Subcutaneous adipose tissue (tissue), 4 donors: ENCODE measurements around the gene CDK5. TPM values are rescaled to one million over a fixed set of nuclear protein-coding genes. Genes with fewer than 3 reads are reported as not detected.

ENCODE experiments used
- CTCF ChIP-seq: fragments of 450-650 bp; IDR thresholded peaks from one replicate; pipeline ENCODE4 v1.5.1; 2016; ENCODE audit warnings: low read depth, mild to moderate bottlenecking, control low read depth, antibody characterized with exemption, moderate library complexity
- total RNA-seq, 4 donors: library from RNA; depleted of rRNA; stranded (reverse); fragments of >200 nt; gene quantifications; one replicate each; pipeline ENCODE4 v1.1.0, GENCODE V29; 2016

CDK5 gene
- total RNA-seq, 4 donors from 2014 or later = 4.1 to 11.0 (median 6.8) TPM

- no peak for TF ChIP-seq CTCF
These were observed 42.0 kb upstream of the CDK5 start for GRCh38 chr7:151099486-151100211.

- no peak for TF ChIP-seq CTCF
These were observed 38.3 kb upstream of the CDK5 start for GRCh38 chr7:151095828-151096475.

- TF ChIP-seq CTCF = no peak
These were observed 37.6 kb upstream of the CDK5 start for GRCh38 chr7:151095123-151095797.

- TF ChIP-seq CTCF = no peak
These were observed 37.0 kb upstream of the CDK5 start for GRCh38 chr7:151094675-151095074.

GRCh38 chr7:151093748-151094147 lies 36.1 kb upstream of the CDK5 start:
- TF ChIP-seq CTCF = no peak

- no peak for TF ChIP-seq CTCF
These were observed 34.3 kb upstream of the CDK5 start for GRCh38 chr7:151091988-151092387.

- no peak for TF ChIP-seq CTCF
These were observed 33.7 kb upstream of the CDK5 start for GRCh38 chr7:151091431-151091830.
